NCI-H82 treated with DMSO at 0.1 percent for 48 hours (cell line): ENCODE data around the gene AMOTL2.
A peak's percentile ranks its signal among the peaks of the same experiment; 100 is the strongest.

Source experiments
- DNase-seq: peaks from one replicate; lab custom pipeline; 2025; ENCODE audit not compliant: unreplicated experiment; lab: John Stamatoyannopoulos, UW

AMOTL2 gene

GRCh38 chr3:134317106-134317947 lies 56.9 kb downstream of the AMOTL2 start:
- no peak for DNase-seq

GRCh38 chr3:134315286-134316106 lies 58.8 kb downstream of the AMOTL2 start:
- DNase-seq: no peak

GRCh38 chr3:134314588-134315285 lies 59.5 kb downstream of the AMOTL2 start:
- DNase-seq: no peak

GRCh38 chr3:134313847-134314587 lies 60.2 kb downstream of the AMOTL2 start:
- DNase-seq: no peak

- DNase-seq: no peak
Observed at GRCh38 chr3:134312873-134313846, 61.1 kb downstream of the AMOTL2 start.

GRCh38 chr3:134312072-134312872 lies 62.0 kb downstream of the AMOTL2 start:
- no peak for DNase-seq

GRCh38 chr3:134311693-134312071 lies 62.6 kb downstream of the AMOTL2 start:
- no peak for DNase-seq

GRCh38 chr3:134311265-134311664 lies 63.0 kb downstream of the AMOTL2 start:
- DNase-seq: no peak

- no peak for DNase-seq
Observed at GRCh38 chr3:134309987-134310700, 64.1 kb downstream of the AMOTL2 start.

- peak; percentile 79 for DNase-seq
Observed at GRCh38 chr3:134308350-134308891, 65.8 kb downstream of the AMOTL2 start.

GRCh38 chr3:134307425-134307824 lies 66.8 kb downstream of the AMOTL2 start:
- no peak for DNase-seq

- no peak for DNase-seq
Observed at GRCh38 chr3:134306320-134306719, 67.9 kb downstream of the AMOTL2 start.
